Immature natural killer cell (primary cell): ENCODE results near the gene IRAK1. TPM values are rescaled to one million over a fixed set of nuclear protein-coding genes. Genes with fewer than 3 reads are reported as not detected.
A peak's percentile ranks its signal among the peaks of the same experiment; 100 is the strongest.
"Not testable (repeated sequence)": the region's sequence is repeated elsewhere in the genome, so short reads cannot be mapped to it uniquely, and the experiment has no call there.

Source experiments
- DNase-seq, 3 donors: peaks; one replicate each; pipeline ENCODE4 v3.0.0; 2022; ENCODE audit warnings: mixed read lengths in 1 of 3
- H3K27ac Mint-ChIP-seq, 6 donors: one replicate each; pipeline ENCODE4 v1.8.0; 2020; ENCODE audit warnings: mixed read lengths in 6 of 6, mild to moderate bottlenecking in 5 of 6, inconsistent platforms in 4 of 6, moderate library complexity in 3 of 6
- H3K27me3 Mint-ChIP-seq, 3 donors: one replicate each; pipeline ENCODE4 v1.8.0; 2020 to 2021; ENCODE audit warnings: low read depth in 3 of 3, mild to moderate bottlenecking in 3 of 3, mixed read lengths in 3 of 3, moderate library complexity in 3 of 3, inconsistent platforms in 1 of 3
- H3K36me3 Mint-ChIP-seq, 3 donors: one replicate each; pipeline ENCODE4 v1.8.0; 2020; ENCODE audit warnings: mixed read lengths in 3 of 3, inconsistent platforms in 2 of 3, mild to moderate bottlenecking in 2 of 3
- H3K4me1 Mint-ChIP-seq, 2 donors: one replicate each; pipeline ENCODE4 v1.8.0; 2020; ENCODE audit warnings: inconsistent platforms in 2 of 2, mild to moderate bottlenecking in 2 of 2, mixed read lengths in 2 of 2, moderate library complexity in 1 of 2
- H3K4me3 Mint-ChIP-seq, 5 donors: one replicate each; pipeline ENCODE4 v1.8.0; 2020; ENCODE audit warnings: mild to moderate bottlenecking in 5 of 5, mixed read lengths in 5 of 5, inconsistent platforms in 3 of 5, moderate library complexity in 3 of 5
- H3K9me3 Mint-ChIP-seq, 6 donors: one replicate each; pipeline ENCODE4 v1.8.0; 2020; ENCODE audit warnings: mild to moderate bottlenecking in 6 of 6, mixed read lengths in 6 of 6, inconsistent platforms in 4 of 6, moderate library complexity in 3 of 6
- polyA plus RNA-seq, 3 donors: library from polyadenylated mRNA; unstranded; fragments of 300-500 nt; fragmentation: Illumina TruSeq; gene quantifications; one replicate each; pipeline ENCODE4 v1.2.3, GENCODE V29; 2021

Gene IRAK1
- polyA plus RNA-seq, 3 donors from 2014 or later = 39.0 to 81.9 (median 46.6) TPM

GRCh38 chrX:154012336-154012991 is 7.2 kb downstream of the IRAK1 start:
- Mint-ChIP-seq H3K4me1 (peaks cover 5 to 6% of the 10 kb centered on the region in 2 donors), H3K36me3 (peaks cover 3 to 7% (median 4%) of the 10 kb centered on the region in 3 donors), H3K27me3 (peaks cover 0 to 5% (median under 1%) of the 10 kb centered on the region in 3 donors), H3K4me3 (no peak overlapping the region), H3K27ac (no peak overlapping the region), H3K9me3 (no peaks in the 10 kb centered on the region)
- no peak for DNase-seq

- H3K4me3 Mint-ChIP-seq = no peak overlapping the region
- H3K4me1 Mint-ChIP-seq = peaks cover 6 to 7% of the 10 kb centered on the region in 2 donors
- peaks cover 3 to 9% (median 5%) of the 10 kb centered on the region in 3 donors for H3K36me3 Mint-ChIP-seq
- DNase-seq = no peak
- H3K27me3 Mint-ChIP-seq = peaks cover 0 to 5% (median 3%) of the 10 kb centered on the region in 3 donors
- no peak overlapping the region for H3K27ac Mint-ChIP-seq
- H3K9me3 Mint-ChIP-seq = no peaks in the 10 kb centered on the region
These were observed 8.0 kb downstream of the IRAK1 start for GRCh38 chrX:154011376-154012335.

- Mint-ChIP-seq H3K4me1 (peaks cover 5 to 7% of the 10 kb centered on the region in 2 donors), H3K4me3 (no peak overlapping the region), H3K27me3 (peaks cover 0 to 5% (median 3%) of the 10 kb centered on the region in 3 donors), H3K36me3 (peaks cover 3 to 6% (median 5%) of the 10 kb centered on the region in 3 donors), H3K27ac (no peak overlapping the region), H3K9me3 (no peaks in the 10 kb centered on the region)
- no peak for DNase-seq
These were observed 9.2 kb downstream of the IRAK1 start for GRCh38 chrX:154010330-154011087.

- Mint-ChIP-seq H3K27me3 (peaks cover 0 to 5% (median 3%) of the 10 kb centered on the region in 3 donors), H3K9me3 (no peaks in the 10 kb centered on the region), H3K4me3 (no peak overlapping the region), H3K27ac (peak overlapping the region in 1 of 6 donors; percentile 1), H3K4me1 (peaks cover 7 to 9% of the 10 kb centered on the region in 2 donors), H3K36me3 (peaks cover 3 to 11% (median 5%) of the 10 kb centered on the region in 3 donors)
- DNase-seq = no peak
These were observed 11.2 kb downstream of the IRAK1 start for GRCh38 chrX:154008521-154008920.

GRCh38 chrX:154006947-154007346 is 12.8 kb downstream of the IRAK1 start:
- H3K4me1 Mint-ChIP-seq = peaks cover 19 to 20% of the 10 kb centered on the region in 2 donors
- peaks cover 3 to 8% (median 4%) of the 10 kb centered on the region in 3 donors for H3K27me3 Mint-ChIP-seq
- H3K36me3 Mint-ChIP-seq = peaks cover 3 to 11% (median 5%) of the 10 kb centered on the region in 3 donors
- H3K4me3 Mint-ChIP-seq = no peak overlapping the region
- H3K27ac Mint-ChIP-seq = peak overlapping the region in 1 of 6 donors; percentile 16
- no peaks in the 10 kb centered on the region for H3K9me3 Mint-ChIP-seq
- no peak for DNase-seq

GRCh38 chrX:154004315-154004714 is 15.4 kb downstream of the IRAK1 start:
- H3K27ac Mint-ChIP-seq = peak overlapping the region in 2 of 6 donors; percentile 2 to 68
- peaks cover 4 to 8% (median 5%) of the 10 kb centered on the region in 3 donors for H3K27me3 Mint-ChIP-seq
- peaks cover 25 to 26% of the 10 kb centered on the region in 2 donors for H3K4me1 Mint-ChIP-seq
- H3K4me3 Mint-ChIP-seq = no peak overlapping the region
- H3K36me3 Mint-ChIP-seq = peaks cover 3 to 11% (median 5%) of the 10 kb centered on the region in 3 donors
- DNase-seq = no peak
- H3K9me3 Mint-ChIP-seq = no peaks in the 10 kb centered on the region

GRCh38 chrX:154002215-154002719 is 17.4 kb downstream of the IRAK1 start:
- Mint-ChIP-seq H3K27ac (peak overlapping the region; percentile 66 to 94 (median 89)), H3K4me1 (peaks cover 19 to 23% of the 10 kb centered on the region in 2 donors), H3K4me3 (peak overlapping the region; percentile 75 to 88 (median 82)), H3K9me3 (no peaks in the 10 kb centered on the region), H3K27me3 (peaks cover 4 to 5% (median 4%) of the 10 kb centered on the region in 3 donors), H3K36me3 (peaks cover 0 to 4% (median 0%) of the 10 kb centered on the region in 3 donors)
- peak; percentile 75 to 80 (median 76) for DNase-seq

GRCh38 chrX:154000051-154000450 is 19.7 kb downstream of the IRAK1 start:
- Mint-ChIP-seq H3K4me3 (no peak overlapping the region), H3K4me1 (peaks cover 19 to 23% of the 10 kb centered on the region in 2 donors), H3K27ac (no peak overlapping the region), H3K9me3 (no peaks in the 10 kb centered on the region), H3K27me3 (peaks cover 3 to 5% (median 4%) of the 10 kb centered on the region in 3 donors), H3K36me3 (peaks cover 0 to 4% (median 0%) of the 10 kb centered on the region in 3 donors)
- no peak for DNase-seq

- H3K27ac Mint-ChIP-seq = no peak overlapping the region
- no peaks in the 10 kb centered on the region for H3K9me3 Mint-ChIP-seq
- peaks cover 0 to 4% (median 0%) of the 10 kb centered on the region in 3 donors for H3K36me3 Mint-ChIP-seq
- DNase-seq = no peak
- H3K4me3 Mint-ChIP-seq = no peak overlapping the region
- peaks cover 19 to 22% of the 10 kb centered on the region in 2 donors for H3K4me1 Mint-ChIP-seq
- H3K27me3 Mint-ChIP-seq = peaks cover 3 to 5% (median 4%) of the 10 kb centered on the region in 3 donors
These were observed 20.2 kb downstream of the IRAK1 start for GRCh38 chrX:153999359-154000037.

GRCh38 chrX:153995504-153995903 is 24.2 kb downstream of the IRAK1 start:
- Mint-ChIP-seq H3K27me3 (peaks cover 1 to 3% (median 2%) of the 10 kb centered on the region in 3 donors), H3K9me3 (no peaks in the 10 kb centered on the region), H3K4me1 (peaks cover 0 to 1% of the 10 kb centered on the region in 2 donors), H3K36me3 (no peaks in the 10 kb centered on the region), H3K27ac (no peak overlapping the region), H3K4me3 (no peak overlapping the region)
- DNase-seq = no peak

GRCh38 chrX:153994398-153994797 is 25.3 kb downstream of the IRAK1 start:
- not testable (repeated sequence) for H3K27me3 Mint-ChIP-seq, H3K4me3 Mint-ChIP-seq, H3K27ac Mint-ChIP-seq, H3K36me3 Mint-ChIP-seq, H3K9me3 Mint-ChIP-seq, DNase-seq
- H3K4me1 Mint-ChIP-seq = peaks cover 6 to 10% of the 10 kb centered on the region in 2 donors

GRCh38 chrX:153993978-153994377 is 25.7 kb downstream of the IRAK1 start:
- peaks cover 6 to 10% of the 10 kb centered on the region in 2 donors for H3K4me1 Mint-ChIP-seq
- no peaks in the 10 kb centered on the region for H3K36me3 Mint-ChIP-seq
- H3K4me3 Mint-ChIP-seq = no peak overlapping the region
- no peak overlapping the region for H3K27ac Mint-ChIP-seq
- no peaks in the 10 kb centered on the region for H3K9me3 Mint-ChIP-seq
- no peak for DNase-seq
- H3K27me3 Mint-ChIP-seq = peaks cover 2 to 8% (median 3%) of the 10 kb centered on the region in 3 donors
